GM13976 (cell line): ENCODE measurements around the gene MGAT5.

Experiments
- DNase-seq: peaks from one replicate; pipeline ENCODE4 v3.0.0; 2012; ENCODE audit warnings: low spot score
- in situ Hi-C: fragments of 300-500 bp; cut with MboI; formaldehyde crosslinking; loops from one replicate; pipeline ENCODE4 v1.12.0; 2022; ENCODE audit warnings: low sequenced_read_pairs, mixed read lengths, inconsistent platforms; ENCODE audit not compliant: unreplicated experiment
- TF ChIP-seq, protein P1 (sequence below): IDR thresholded peaks from 2 replicates; pipeline ENCODE4 v1.5.1; 2012; ENCODE audit warnings: borderline replicate concordance, mild to moderate bottlenecking; ENCODE audit not compliant: insufficient read depth; ENCODE audit errors: extremely low read depth, missing control alignments, control extremely low read depth

MGAT5 gene

DNA sequence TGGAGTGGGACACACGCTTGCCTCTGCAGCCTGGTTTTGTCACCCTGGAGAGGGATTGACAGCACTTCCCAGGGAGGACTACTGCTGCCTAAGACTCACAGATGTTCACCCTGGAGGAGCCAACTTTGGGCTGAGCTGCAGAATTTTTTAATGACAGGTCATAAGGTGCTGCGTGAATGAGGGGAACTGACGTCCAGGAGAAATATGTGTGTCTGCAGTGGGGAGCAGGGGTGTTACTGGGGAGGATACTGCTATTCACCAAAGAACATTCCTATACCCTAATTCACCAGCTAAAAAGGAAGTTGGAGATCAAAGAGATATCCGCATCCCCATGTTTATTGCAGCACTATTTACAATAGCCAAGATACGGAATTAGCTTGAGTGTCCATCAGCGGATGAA is 144.4 kb downstream of the MGAT5 start:
- DNase-seq: no peak
- in situ Hi-C loops: no loop called here
- TF ChIP-seq, protein P1, sequence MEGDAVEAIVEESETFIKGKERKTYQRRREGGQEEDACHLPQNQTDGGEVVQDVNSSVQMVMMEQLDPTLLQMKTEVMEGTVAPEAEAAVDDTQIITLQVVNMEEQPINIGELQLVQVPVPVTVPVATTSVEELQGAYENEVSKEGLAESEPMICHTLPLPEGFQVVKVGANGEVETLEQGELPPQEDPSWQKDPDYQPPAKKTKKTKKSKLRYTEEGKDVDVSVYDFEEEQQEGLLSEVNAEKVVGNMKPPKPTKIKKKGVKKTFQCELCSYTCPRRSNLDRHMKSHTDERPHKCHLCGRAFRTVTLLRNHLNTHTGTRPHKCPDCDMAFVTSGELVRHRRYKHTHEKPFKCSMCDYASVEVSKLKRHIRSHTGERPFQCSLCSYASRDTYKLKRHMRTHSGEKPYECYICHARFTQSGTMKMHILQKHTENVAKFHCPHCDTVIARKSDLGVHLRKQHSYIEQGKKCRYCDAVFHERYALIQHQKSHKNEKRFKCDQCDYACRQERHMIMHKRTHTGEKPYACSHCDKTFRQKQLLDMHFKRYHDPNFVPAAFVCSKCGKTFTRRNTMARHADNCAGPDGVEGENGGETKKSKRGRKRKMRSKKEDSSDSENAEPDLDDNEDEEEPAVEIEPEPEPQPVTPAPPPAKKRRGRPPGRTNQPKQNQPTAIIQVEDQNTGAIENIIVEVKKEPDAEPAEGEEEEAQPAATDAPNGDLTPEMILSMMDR: no peak

DNA sequence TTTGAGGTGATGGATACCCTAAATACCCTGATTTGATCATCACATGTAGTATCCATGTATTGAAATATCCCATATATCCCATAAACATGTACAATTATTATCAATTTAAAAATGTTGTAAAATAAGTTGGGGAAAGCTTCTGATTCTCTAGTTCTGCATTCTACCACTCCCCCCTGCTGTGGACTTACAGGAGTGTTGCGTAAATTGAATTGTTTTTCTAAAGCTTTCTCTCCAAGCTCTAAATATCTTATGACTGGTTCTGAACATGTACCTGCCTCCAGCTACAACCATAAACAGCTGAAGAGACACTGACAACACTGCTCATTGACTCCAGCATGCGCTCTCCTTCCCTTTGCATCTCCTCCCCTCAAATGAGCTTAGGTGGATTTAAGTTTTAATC is 145.2 kb downstream of the MGAT5 start:
- DNase-seq: no peak
- in situ Hi-C loops: no loop called here
- TF ChIP-seq, protein P1: no peak

DNA sequence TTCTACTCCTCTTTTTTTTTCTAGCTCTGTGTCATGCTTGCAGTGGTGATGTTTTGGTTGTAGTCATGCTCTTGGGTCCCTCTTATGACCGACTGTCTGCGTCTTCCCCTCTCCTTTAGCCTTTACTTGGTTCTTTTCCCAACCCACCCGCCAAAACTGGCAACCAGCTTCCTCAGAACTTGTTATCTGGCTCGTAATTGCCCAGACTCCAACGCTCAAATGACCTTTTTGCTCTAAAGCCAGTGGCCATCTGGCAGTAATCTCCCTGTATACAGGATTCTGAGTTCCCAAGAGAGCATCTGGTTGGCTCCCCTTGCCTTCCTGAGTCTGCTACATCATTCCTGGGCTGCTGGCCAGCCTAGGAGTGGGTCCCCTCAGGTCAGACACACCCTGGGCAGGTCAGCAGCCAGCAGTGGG is 147.2 kb downstream of the MGAT5 start:
- TF ChIP-seq, protein P1: no peak
- DNase-seq: no peak
- in situ Hi-C loops: loop anchor here (25.0 kb wide), 2 partner anchors 164 to 514 kb away; no protein-coding TSS in a partner anchor

DNA sequence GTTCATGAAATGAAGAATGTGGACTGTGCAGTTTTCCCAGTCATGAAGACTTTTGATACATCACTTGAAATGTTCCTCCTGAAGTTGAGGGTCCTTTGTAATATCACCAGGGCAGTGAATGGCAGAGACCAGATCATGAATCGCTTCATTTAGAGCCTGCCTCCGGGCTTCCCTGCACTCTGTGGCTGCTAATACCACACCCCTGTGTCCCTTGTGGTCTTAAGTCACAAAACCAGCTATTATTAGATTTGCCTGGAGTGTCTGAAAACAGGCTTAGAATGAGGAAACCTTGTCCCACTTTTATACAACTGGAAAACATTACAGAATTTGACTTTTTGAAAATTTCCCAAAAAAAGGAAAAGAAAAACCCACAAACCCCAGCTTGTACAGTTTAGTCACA is 147.9 kb downstream of the MGAT5 start:
- in situ Hi-C loops: loop anchor here (25.0 kb wide), 2 partner anchors 164 to 514 kb away; no protein-coding TSS in a partner anchor
- TF ChIP-seq, protein P1: no peak

DNA sequence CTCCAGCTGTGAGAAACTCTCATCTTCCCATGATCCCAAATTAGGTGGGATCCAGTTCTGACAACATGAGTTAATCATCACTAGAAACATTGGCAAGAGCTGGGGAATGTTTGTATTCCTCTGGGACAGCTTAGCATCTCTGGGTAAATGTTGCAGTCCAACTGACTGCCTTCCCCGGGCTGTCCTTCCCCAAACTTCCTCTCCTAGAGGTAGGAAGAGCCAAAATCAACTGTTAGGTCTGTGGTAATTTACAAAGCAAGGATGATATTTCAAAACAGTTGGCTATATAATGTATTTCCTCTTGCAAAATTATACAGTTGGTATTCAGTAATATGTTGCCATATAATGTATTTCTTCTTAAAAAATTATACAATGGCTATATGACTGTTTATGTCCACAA is 148.5 kb downstream of the MGAT5 start:
- no peak for DNase-seq
- TF ChIP-seq, protein P1: no peak
- in situ Hi-C loops: loop anchor here (25.0 kb wide), 2 partner anchors 165 to 515 kb away; no protein-coding TSS in a partner anchor

More for the DNA sequence above, 147.9 kb downstream of the MGAT5 start:
- no peak for DNase-seq

DNA sequence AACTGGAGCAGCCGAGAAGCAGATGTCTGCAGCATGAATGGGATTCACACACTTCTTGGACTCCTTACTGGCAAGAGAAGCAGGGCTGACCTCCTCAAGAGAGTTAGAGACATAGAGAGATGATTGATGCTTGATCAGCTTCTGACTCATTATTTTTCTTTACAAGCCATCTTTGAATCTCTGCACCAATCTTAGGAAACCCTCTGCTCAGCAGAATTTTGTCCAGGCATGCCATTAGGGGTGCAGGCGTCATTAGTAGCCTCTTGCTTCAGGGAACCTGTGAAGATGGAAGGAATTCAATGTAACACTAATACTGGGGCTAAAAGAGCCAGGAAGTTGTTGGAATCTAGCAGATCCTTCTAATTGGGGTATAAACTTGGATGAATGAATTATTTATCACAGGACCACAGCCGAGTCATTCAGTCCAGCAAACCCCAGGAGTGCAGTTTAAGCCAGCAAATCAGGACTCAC is 151.8 kb downstream of the MGAT5 start:
- no peak for DNase-seq
- in situ Hi-C loops: loop anchor here (25.0 kb wide), 2 partner anchors 168 to 518 kb away; no protein-coding TSS in a partner anchor
- TF ChIP-seq, protein P1: no peak
